Neural cell (in vitro differentiated cells): ENCODE measurements around the gene FHDC1. TPM values are rescaled to one million over a fixed set of nuclear protein-coding genes. Genes with fewer than 3 reads are reported as not detected.

Source experiments
- H2AFZ ChIP-seq: fragments of 200-600, 300-800 bp; sonication (generic), shearing (Covaris generic); 2 replicates; pipeline ENCODE4 v1.6.0; 2014; ENCODE audit warnings: low read depth, mild to moderate bottlenecking, antibody characterized with exemption, low read length, moderate library complexity
- H3F3A ChIP-seq: fragments of 200-600 bp; shearing (Covaris generic); 2 replicates; pipeline ENCODE4 v1.6.1; 2016; ENCODE audit warnings: mild to moderate bottlenecking, moderate library complexity, mixed read lengths, antibody characterized with exemption, low read length; ENCODE audit not compliant: insufficient read depth, poor library complexity, severe bottlenecking
- H3K27ac ChIP-seq: fragments of 200-600, 300-800 bp; sonication (generic), shearing (Covaris generic); 2 replicates; pipeline ENCODE4 v1.5.1; 2014; ENCODE audit warnings: mild to moderate bottlenecking, low read length, moderate library complexity
- H3K27me3 ChIP-seq: fragments of 300-800, 200-600 bp; sonication (generic), shearing (Covaris generic); 2 replicates; pipeline ENCODE4 v1.6.0; 2014; ENCODE audit warnings: mild to moderate bottlenecking, low read depth, low read length, moderate library complexity; ENCODE audit not compliant: insufficient read depth
- H3K36me3 ChIP-seq: fragments of 300-800, 200-600 bp; sonication (generic), shearing (Covaris generic); 2 replicates; pipeline ENCODE4 v1.5.1; 2014; ENCODE audit warnings: mild to moderate bottlenecking, antibody characterized with exemption, low read length, moderate library complexity; ENCODE audit not compliant: insufficient read depth
- H3K4me2 ChIP-seq: fragments of 300-800, 200-600 bp; sonication (generic), shearing (Covaris generic); 2 replicates; pipeline ENCODE4 v1.6.0; 2014; ENCODE audit warnings: mild to moderate bottlenecking, low read length
- H3K4me3 ChIP-seq: fragments of 300-800, 200-600 bp; sonication (generic), shearing (Covaris generic); 2 replicates; pipeline ENCODE4 v1.5.1; 2014; ENCODE audit warnings: mild to moderate bottlenecking, low read length, moderate library complexity
- H3K79me2 ChIP-seq: fragments of 200-600 bp; shearing (Covaris generic); replicated peaks from 2 replicates; pipeline ENCODE4 v1.6.0; 2014; ENCODE audit warnings: mild to moderate bottlenecking, low read length, moderate library complexity; ENCODE audit not compliant: insufficient read depth
- H3K9ac ChIP-seq: fragments of 300-800, 200-600 bp; sonication (generic), shearing (Covaris generic); 2 replicates; pipeline ENCODE4 v1.6.1; 2016; ENCODE audit warnings: mild to moderate bottlenecking, low read length, mixed read lengths
- H3K9me2 ChIP-seq: fragments of 200-600 bp; shearing (Covaris generic); 2 replicates; pipeline ENCODE4 v1.6.1; 2016; ENCODE audit warnings: mild to moderate bottlenecking, low read length, mixed read lengths; ENCODE audit not compliant: insufficient read depth
- H3K9me3 ChIP-seq: fragments of 200-600, 300-800 bp; sonication (generic), shearing (Covaris generic); 2 replicates; pipeline ENCODE4 v1.6.1; 2016; ENCODE audit warnings: mild to moderate bottlenecking, mixed run types, low read length, moderate library complexity, mixed read lengths
- H4K20me1 ChIP-seq: fragments of 200-600 bp; shearing (Covaris generic); 2 replicates; pipeline ENCODE4 v1.6.1; 2016; ENCODE audit warnings: mild to moderate bottlenecking, mixed run types; ENCODE audit not compliant: insufficient read depth
- EP300 ChIP-seq: fragments of 450-650 bp; conservative IDR thresholded peaks from 2 replicates; pipeline ENCODE4 v1.6.1; 2014; ENCODE audit warnings: antibody characterized with exemption, mild to moderate bottlenecking, moderate library complexity; ENCODE audit not compliant: poor library complexity, severe bottlenecking
- EZH2 ChIP-seq: fragments of 200-600, 300-800 bp; shearing (Covaris generic), sonication (generic); IDR thresholded peaks from 2 replicates; pipeline ENCODE4 v1.6.1; 2014; ENCODE audit warnings: antibody characterized with exemption, low read length, borderline replicate concordance, mild to moderate bottlenecking; ENCODE audit not compliant: insufficient read depth, poor library complexity, severe bottlenecking
- MXI1 ChIP-seq: fragments of 450-650 bp; conservative IDR thresholded peaks from 2 replicates; pipeline ENCODE4 v1.6.1; 2014; ENCODE audit warnings: antibody characterized with exemption, mild to moderate bottlenecking; ENCODE audit not compliant: poor library complexity, severe bottlenecking
- POLR2AphosphoS5 ChIP-seq: IDR thresholded peaks from 2 replicates; pipeline ENCODE4 v1.6.1; 2012
- RAD21 ChIP-seq: fragments of 450-650 bp; conservative IDR thresholded peaks from 2 replicates; pipeline ENCODE4 v1.6.1; 2014; ENCODE audit warnings: antibody characterized with exemption, mild to moderate bottlenecking, moderate library complexity
- SMC3 ChIP-seq: fragments of 450-650 bp; conservative IDR thresholded peaks from 2 replicates; pipeline ENCODE4 v1.6.1; 2014; ENCODE audit warnings: antibody characterized with exemption, mild to moderate bottlenecking, moderate library complexity; ENCODE audit not compliant: poor library complexity
- TAF1 ChIP-seq: IDR thresholded peaks from 2 replicates; pipeline ENCODE4 v1.6.1; 2012; ENCODE audit warnings: low read depth
- polyA plus RNA-seq: library from polyadenylated mRNA; depleted of rRNA; stranded (reverse); fragments of >200 nt; gene quantifications from 2 replicates; pipeline ENCODE4 v1.2.3, GENCODE V29; 2014
- TF ChIP-seq, protein P1 (sequence below): fragments of 450-650 bp; IDR thresholded peaks from 2 replicates; pipeline ENCODE4 v1.5.1; 2014; ENCODE audit warnings: antibody characterized with exemption, mild to moderate bottlenecking, moderate library complexity; ENCODE audit not compliant: poor library complexity, severe bottlenecking
- TF ChIP-seq, protein P2 (sequence below): IDR thresholded peaks from 2 replicates; pipeline ENCODE4 v1.6.1; 2012; ENCODE audit warnings: borderline replicate concordance

FHDC1 gene
- polyA plus RNA-seq, 1 donor from 2014 or later: 11.4 TPM

DNA sequence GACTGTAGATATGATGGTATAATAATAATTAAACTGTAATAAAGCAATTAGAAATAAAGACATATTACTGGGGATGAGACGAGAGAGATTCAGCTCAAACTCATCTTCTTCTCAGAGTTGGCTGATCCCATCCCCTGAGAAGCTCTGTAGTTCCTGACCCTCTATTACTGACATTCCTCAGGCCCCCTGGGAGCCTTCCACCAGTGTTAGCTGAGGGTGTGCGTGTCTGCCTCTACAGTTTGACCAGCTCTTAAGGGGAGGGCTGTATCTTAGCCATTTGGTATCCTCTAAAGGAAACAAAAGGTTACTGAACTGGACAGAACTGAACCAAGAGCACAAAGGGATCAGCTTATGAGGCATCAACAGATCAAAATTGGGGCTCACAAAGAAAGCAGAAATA is 11.2 kb downstream of the FHDC1 start:
- peaks cover 5% of the 10 kb centered on the region for H4K20me1 ChIP-seq
- no peaks in the 10 kb centered on the region for H3K9me3 ChIP-seq
- H3K27me3 ChIP-seq: no peaks in the 10 kb centered on the region
- H3K9me2 ChIP-seq: no peaks in the 10 kb centered on the region
- no peak overlapping the region for H3K4me2 ChIP-seq
- no peak overlapping the region for H3K4me3 ChIP-seq
- H3F3A ChIP-seq: no peaks in the 10 kb centered on the region
- no peak overlapping the region for H3K9ac ChIP-seq
- no peak for TF ChIP-seq TAF1
- TF ChIP-seq EP300: no peak
- TF ChIP-seq POLR2AphosphoS5: no peak
- TF ChIP-seq RAD21: no peak
- TF ChIP-seq, protein P1, sequence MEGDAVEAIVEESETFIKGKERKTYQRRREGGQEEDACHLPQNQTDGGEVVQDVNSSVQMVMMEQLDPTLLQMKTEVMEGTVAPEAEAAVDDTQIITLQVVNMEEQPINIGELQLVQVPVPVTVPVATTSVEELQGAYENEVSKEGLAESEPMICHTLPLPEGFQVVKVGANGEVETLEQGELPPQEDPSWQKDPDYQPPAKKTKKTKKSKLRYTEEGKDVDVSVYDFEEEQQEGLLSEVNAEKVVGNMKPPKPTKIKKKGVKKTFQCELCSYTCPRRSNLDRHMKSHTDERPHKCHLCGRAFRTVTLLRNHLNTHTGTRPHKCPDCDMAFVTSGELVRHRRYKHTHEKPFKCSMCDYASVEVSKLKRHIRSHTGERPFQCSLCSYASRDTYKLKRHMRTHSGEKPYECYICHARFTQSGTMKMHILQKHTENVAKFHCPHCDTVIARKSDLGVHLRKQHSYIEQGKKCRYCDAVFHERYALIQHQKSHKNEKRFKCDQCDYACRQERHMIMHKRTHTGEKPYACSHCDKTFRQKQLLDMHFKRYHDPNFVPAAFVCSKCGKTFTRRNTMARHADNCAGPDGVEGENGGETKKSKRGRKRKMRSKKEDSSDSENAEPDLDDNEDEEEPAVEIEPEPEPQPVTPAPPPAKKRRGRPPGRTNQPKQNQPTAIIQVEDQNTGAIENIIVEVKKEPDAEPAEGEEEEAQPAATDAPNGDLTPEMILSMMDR: no peak
- TF ChIP-seq SMC3: no peak
- TF ChIP-seq MXI1: no peak
- TF ChIP-seq EZH2: no peak
- TF ChIP-seq, protein P2, sequence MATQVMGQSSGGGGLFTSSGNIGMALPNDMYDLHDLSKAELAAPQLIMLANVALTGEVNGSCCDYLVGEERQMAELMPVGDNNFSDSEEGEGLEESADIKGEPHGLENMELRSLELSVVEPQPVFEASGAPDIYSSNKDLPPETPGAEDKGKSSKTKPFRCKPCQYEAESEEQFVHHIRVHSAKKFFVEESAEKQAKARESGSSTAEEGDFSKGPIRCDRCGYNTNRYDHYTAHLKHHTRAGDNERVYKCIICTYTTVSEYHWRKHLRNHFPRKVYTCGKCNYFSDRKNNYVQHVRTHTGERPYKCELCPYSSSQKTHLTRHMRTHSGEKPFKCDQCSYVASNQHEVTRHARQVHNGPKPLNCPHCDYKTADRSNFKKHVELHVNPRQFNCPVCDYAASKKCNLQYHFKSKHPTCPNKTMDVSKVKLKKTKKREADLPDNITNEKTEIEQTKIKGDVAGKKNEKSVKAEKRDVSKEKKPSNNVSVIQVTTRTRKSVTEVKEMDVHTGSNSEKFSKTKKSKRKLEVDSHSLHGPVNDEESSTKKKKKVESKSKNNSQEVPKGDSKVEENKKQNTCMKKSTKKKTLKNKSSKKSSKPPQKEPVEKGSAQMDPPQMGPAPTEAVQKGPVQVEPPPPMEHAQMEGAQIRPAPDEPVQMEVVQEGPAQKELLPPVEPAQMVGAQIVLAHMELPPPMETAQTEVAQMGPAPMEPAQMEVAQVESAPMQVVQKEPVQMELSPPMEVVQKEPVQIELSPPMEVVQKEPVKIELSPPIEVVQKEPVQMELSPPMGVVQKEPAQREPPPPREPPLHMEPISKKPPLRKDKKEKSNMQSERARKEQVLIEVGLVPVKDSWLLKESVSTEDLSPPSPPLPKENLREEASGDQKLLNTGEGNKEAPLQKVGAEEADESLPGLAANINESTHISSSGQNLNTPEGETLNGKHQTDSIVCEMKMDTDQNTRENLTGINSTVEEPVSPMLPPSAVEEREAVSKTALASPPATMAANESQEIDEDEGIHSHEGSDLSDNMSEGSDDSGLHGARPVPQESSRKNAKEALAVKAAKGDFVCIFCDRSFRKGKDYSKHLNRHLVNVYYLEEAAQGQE: no peak
- H3K27ac ChIP-seq: no peak overlapping the region
- H3K36me3 ChIP-seq: peaks cover 4% of the 10 kb centered on the region
- no peak overlapping the region for H2AFZ ChIP-seq
- no peaks in the 10 kb centered on the region for H3K79me2 ChIP-seq

DNA sequence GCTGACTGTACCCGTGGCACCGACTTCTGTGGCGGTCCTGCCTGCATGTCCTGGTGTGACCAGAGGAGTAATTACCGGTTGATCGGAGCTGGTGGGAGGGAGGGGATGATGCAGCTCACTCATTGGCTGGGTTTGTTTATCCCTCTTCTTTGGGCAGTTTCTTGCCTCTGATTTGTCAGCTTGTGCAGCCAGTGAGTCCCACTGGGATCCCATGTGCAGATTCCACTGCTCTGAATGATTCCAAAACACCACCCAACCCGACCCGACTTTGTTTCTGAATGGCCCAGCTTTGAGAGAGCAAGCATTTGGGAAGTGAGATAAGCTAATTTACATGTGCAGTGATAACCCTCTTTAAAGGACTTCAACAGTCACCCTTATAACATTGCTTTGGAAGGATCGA is 13.8 kb downstream of the FHDC1 start:
- Histone ChIP-seq H3K9me2 (no peaks in the 10 kb centered on the region), H3K27ac (no peak overlapping the region)

More for the DNA sequence above, 13.8 kb downstream of the FHDC1 start:
- Histone ChIP-seq H4K20me1 (peaks cover 5% of the 10 kb centered on the region), H3K79me2 (no peaks in the 10 kb centered on the region), H3K27me3 (no peaks in the 10 kb centered on the region), H2AFZ (no peak overlapping the region), H3K4me2 (no peak overlapping the region), H3K9ac (no peak overlapping the region), H3K9me3 (no peaks in the 10 kb centered on the region), H3K4me3 (no peak overlapping the region), H3K36me3 (peaks cover 4% of the 10 kb centered on the region), H3F3A (no peaks in the 10 kb centered on the region)
- TF ChIP-seq POLR2AphosphoS5 (no peak), TAF1 (no peak), EZH2 (no peak), RAD21 (no peak), EP300 (no peak)
- TF ChIP-seq, protein P2: no peak
- TF ChIP-seq, protein P1: no peak
